ENCODE data around the gene PHKA1. TPM values are rescaled to one million over a fixed set of nuclear protein-coding genes. Genes with fewer than 3 reads are reported as not detected.
"Not testable (repeated sequence)": the region's sequence is repeated elsewhere in the genome, so short reads cannot be mapped to it uniquely, and the experiment has no call there.

PHKA1 gene
- total RNA-seq = 1 to 10 TPM; 3.1 to 9.3 (median 5.9) TPM

DNA sequence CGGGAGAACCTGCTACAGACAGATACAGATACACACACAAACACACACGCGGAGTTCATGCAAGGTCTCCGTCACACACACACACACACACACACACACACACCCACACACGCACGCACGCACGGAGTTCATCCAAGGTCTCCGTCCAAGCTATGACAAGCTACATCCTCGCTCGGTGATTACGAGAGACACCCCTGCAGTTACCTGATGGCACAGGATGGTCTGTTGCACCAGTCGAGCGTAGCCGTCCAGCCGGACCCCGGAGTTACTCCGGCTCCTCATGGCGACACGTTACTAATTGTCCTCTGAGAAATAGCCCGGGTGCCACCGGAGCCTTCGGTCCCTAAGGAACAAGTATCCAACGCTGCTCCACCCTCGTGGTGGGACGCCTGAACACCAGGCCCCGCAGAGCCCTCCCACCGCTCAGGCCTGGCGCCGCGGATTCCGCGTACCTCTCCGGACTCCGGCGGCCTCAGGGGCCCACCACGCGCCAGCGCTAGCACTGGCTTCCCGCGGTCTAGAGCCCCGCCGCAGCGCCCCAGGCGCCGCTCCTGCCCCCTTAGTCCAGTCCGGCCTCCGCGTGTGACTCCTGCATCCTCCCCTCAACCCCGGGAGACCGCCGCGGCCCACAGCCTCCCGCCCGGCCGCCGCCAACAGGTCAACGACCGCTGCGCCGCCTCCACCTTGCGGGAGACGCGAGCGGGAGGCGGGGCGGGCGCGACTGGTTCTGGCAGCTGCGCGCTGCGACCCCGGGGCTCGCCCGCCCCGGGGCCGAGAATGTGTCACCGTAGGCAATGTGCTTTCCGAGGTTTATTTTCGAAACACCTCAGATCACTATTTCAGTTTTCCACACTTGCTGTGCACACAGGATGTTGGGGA, at the start of gene PHKA1:
Gene PHKA1 (minus strand): TSS at position 708 of the 879 bp plus-strand sequence. CDS start 426 bp downstream, at position 282.
- DNase-seq (peak; percentile 24), ATAC-seq (peak; percentile 91 to 92)
- H3K4me3 Mint-ChIP-seq = peak within 1 kb of the TSS; percentile 70
- H3K27me3 Mint-ChIP-seq (ENCODE audit: low read depth) = peaks cover 10% of the 10 kb centered on the region
- not testable (repeated sequence) for H3K36me3 Mint-ChIP-seq (ENCODE audit: insufficient read depth); H3K9me3 Mint-ChIP-seq; H3K4me1 Mint-ChIP-seq (ENCODE audit: low read depth)

DNA sequence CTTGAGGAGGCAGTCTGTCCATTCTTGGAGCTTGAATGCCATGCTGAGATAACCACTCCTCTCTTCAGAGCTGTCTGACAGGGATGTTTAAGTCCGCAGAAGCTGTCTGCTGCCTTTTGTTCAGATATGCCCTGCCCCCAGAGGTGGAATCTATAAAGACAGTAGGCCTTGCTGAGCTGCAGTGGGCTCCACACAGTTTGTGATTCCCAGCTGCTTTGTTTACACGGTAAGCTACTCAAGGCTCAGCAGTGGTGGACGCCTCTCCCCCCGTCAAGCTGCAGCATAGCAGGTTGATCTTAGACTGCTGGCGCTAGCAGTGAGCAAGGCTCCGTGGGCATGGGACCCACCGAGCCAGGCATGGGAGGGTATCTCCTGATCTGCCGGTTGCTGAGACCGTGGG, 46.3 kb upstream of the PHKA1 start:
- not testable (repeated sequence) for H3K4me3 Mint-ChIP-seq; ATAC-seq; H3K4me1 Mint-ChIP-seq (ENCODE audit: low read depth); H3K9me3 Mint-ChIP-seq; H3K27me3 Mint-ChIP-seq (ENCODE audit: low read depth); H3K36me3 Mint-ChIP-seq (ENCODE audit: insufficient read depth); DNase-seq

DNA sequence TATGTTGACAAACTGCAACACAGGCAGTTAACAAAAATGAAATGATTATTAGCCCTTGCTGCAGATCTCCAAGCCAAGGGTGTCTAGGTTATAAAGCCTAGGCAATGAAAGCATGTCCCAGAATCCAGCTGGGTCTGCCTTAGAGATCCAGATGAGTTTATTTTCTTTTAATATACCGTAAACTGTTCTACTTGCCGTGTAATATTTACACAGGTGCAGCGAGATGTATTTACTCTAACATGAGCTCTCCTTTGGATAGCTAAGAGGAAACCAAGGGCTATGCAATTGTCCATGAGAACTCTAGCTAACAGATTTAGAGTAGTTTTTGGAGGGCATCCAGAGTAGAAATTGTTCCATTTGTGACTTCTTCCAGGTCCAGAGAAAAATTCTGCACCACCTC, 34.4 kb upstream of the PHKA1 start:
- ATAC-seq; H3K4me3 Mint-ChIP-seq; H3K36me3 Mint-ChIP-seq (ENCODE audit: insufficient read depth); DNase-seq; H3K4me1 Mint-ChIP-seq (ENCODE audit: low read depth); H3K27me3 Mint-ChIP-seq (ENCODE audit: low read depth); H3K9me3 Mint-ChIP-seq: not testable (repeated sequence)

DNA sequence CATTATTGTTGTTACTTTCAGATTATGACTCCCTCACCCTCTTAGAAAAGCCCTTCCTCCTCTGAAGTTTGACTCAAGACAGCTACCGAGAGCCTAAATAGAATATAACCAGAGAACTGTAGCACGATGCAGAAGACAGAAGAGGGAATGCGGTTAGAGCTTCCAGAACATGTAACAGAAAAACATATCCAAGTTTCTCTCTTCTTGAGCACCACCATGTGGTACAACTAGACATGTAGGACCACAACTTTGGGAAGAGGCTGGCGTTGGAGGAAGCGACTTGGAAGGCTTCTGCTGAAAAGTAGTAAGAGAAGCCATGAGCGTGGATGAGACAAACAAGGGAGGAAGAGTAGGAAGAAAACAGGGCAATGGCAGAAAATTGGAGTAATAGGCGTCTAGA, 31.4 kb upstream of the PHKA1 start:
- not testable (repeated sequence) for H3K9me3 Mint-ChIP-seq; H3K27me3 Mint-ChIP-seq (ENCODE audit: low read depth); ATAC-seq; H3K36me3 Mint-ChIP-seq (ENCODE audit: insufficient read depth); DNase-seq; H3K4me1 Mint-ChIP-seq (ENCODE audit: low read depth); H3K4me3 Mint-ChIP-seq

DNA sequence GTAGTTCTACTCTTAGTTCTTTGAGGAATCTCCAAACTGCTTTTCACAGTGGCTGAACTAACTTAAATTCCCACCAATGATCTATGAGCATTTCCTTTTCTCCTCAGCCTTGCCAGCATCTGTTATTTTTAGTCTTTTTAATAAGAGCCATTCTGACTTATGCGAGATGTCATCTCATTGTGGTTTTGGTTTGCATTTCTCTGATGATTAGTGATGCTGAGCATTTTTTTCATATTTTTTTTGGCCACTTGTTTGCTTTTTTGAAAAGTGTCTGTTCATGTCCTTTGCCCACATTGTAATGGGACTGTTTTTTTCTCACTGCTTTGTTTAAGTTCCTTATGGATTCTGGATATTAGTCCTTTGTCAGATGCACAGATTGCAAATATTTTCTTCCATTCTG, 21.5 kb upstream of the PHKA1 start:
- ATAC-seq (no peak), DNase-seq (no peak)
- H3K9me3 Mint-ChIP-seq = no peaks in the 10 kb centered on the region
- no peak overlapping the region for H3K4me3 Mint-ChIP-seq
- H3K27me3 Mint-ChIP-seq (ENCODE audit: low read depth) = peaks cover 21% of the 10 kb centered on the region
- no peaks in the 10 kb centered on the region for H3K4me1 Mint-ChIP-seq (ENCODE audit: low read depth)
- H3K36me3 Mint-ChIP-seq (ENCODE audit: insufficient read depth) = no peaks in the 10 kb centered on the region

DNA sequence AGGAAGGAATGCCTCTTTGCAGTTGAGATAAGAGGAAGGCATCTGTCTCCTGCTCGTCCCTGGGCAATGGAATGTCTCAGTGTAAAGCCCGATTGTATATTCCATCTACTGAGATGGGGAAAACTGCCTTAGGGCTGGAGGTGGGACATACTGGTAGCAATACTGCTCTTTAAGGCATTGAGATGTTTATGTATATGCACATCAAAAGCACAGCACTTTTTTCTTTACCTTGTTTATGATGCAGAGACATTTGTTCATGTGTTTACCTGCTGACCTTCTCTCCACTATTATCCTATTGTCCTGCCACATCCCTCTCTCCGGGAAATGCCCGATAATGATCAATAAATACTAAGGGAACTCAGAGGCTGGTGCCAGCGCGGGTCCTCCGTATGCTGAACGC, 19.5 kb upstream of the PHKA1 start:
- not testable (repeated sequence) for ATAC-seq
- peaks cover 21% of the 10 kb centered on the region for H3K27me3 Mint-ChIP-seq (ENCODE audit: low read depth)

DNA sequence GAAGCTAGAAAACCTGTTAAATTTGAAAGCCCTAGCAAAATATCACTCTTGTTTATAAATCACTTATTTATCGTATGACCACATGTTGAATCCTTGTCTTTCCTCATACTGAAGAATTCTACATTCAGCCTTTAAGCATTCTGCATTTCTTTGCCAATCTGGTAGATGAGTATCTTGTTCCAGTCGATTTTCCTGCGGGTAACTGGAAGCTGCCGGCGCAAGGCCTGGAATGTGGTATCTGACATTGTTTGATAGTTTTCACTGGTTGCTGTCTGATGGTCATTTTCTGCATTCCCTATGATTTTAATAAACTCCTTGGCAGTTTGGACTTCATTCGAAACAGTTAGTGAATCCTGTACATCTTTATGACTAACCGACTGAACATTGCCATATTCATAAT, 13.7 kb upstream of the PHKA1 start:
- H3K4me1 Mint-ChIP-seq (ENCODE audit: low read depth) = no peaks in the 10 kb centered on the region
- no peaks in the 10 kb centered on the region for H3K9me3 Mint-ChIP-seq
- DNase-seq (no peak), ATAC-seq (no peak)
- no peak overlapping the region for H3K4me3 Mint-ChIP-seq
- peaks cover 11% of the 10 kb centered on the region for H3K27me3 Mint-ChIP-seq (ENCODE audit: low read depth)
- H3K36me3 Mint-ChIP-seq (ENCODE audit: insufficient read depth) = no peaks in the 10 kb centered on the region

More for the DNA sequence above, 19.5 kb upstream of the PHKA1 start:
- not testable (repeated sequence) for H3K4me1 Mint-ChIP-seq (ENCODE audit: low read depth); H3K9me3 Mint-ChIP-seq; DNase-seq; H3K36me3 Mint-ChIP-seq (ENCODE audit: insufficient read depth); H3K4me3 Mint-ChIP-seq

DNA sequence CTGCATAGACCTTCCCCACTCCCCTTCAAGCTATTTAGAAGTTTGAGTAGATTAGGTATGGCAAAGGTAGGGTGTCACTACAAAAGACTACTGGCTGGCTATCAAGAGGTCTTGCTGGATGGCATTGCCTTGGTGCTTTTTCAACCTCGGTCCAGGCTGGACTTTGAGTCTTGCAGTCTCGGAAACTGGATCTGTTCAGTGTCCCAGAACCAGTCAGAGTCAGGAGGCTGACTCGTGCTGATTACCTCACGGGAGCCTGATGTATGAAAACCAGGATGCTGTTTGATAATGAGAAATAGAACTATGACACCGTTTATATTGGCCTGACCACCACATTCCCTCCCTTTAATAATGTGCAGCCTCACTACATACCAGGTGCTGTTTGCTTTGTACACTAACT, 2.7 kb upstream of the PHKA1 start:
- H3K9me3 Mint-ChIP-seq = no peaks in the 10 kb centered on the region

DNA sequence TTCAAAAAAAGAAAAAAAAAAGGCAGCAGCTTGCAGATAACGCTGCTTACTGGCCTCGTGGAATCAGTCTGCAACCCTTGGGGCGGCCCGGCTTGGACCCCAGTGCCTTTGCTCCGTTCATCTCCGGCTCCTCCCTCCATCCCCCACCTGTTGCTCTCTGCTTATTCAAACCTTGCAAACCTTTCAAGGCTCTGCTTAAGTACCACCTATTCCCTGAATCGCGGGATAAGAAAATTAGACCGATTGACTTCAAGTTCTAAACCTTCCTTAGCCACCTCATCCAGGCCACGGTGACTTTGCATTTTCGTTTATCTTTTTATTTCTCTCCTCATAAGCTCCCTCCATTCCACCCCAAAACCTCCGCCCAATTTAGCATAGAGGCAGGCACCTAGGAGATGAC, 1.4 kb upstream of the PHKA1 start:
- ATAC-seq (no peak), DNase-seq (no peak)
- Mint-ChIP-seq H3K4me1 (ENCODE audit: low read depth) (peaks cover 10% of the 10 kb centered on the region), H3K36me3 (ENCODE audit: insufficient read depth) (no peaks in the 10 kb centered on the region), H3K9me3 (no peaks in the 10 kb centered on the region), H3K4me3 (peak overlapping the region; percentile 50), H3K27me3 (ENCODE audit: low read depth) (peaks cover 10% of the 10 kb centered on the region)

More for the DNA sequence above, 2.7 kb upstream of the PHKA1 start:
- Mint-ChIP-seq H3K4me1 (ENCODE audit: low read depth) (peaks cover 10% of the 10 kb centered on the region), H3K27me3 (ENCODE audit: low read depth) (peaks cover 10% of the 10 kb centered on the region), H3K36me3 (ENCODE audit: insufficient read depth) (no peaks in the 10 kb centered on the region), H3K4me3 (no peak overlapping the region)
- no peak for DNase-seq
- ATAC-seq = no peak

DNA sequence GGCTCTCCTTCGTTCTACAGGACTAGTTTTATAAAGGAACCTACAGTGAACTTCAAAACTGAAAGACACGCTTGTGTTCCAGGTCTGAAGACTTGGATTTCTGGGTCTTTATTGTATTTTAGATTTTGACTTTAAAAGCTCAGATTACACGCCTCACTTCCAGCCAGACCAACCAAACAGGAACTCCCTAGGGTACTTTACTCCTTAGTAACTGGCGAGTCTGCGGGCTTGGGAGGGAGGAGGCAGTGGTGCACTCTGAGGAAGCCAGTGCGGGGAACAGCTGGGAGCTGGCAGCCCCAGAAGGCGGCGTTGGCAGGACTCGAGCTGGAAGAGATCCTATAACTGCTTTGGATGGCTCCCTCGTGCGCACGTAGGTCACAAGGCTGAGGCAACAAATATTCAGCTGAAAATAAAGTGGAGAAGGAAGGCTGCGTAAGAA, 391 bp upstream of the PHKA1 start:
- Mint-ChIP-seq H3K4me3 (peak overlapping the region; percentile 68), H3K4me1 (ENCODE audit: low read depth) (peaks cover 10% of the 10 kb centered on the region), H3K36me3 (ENCODE audit: insufficient read depth) (no peaks in the 10 kb centered on the region), H3K9me3 (no peaks in the 10 kb centered on the region), H3K27me3 (ENCODE audit: low read depth) (peaks cover 10% of the 10 kb centered on the region)
- ATAC-seq (peak in 1 of 2 donors; percentile 8), DNase-seq (no peak)

DNA sequence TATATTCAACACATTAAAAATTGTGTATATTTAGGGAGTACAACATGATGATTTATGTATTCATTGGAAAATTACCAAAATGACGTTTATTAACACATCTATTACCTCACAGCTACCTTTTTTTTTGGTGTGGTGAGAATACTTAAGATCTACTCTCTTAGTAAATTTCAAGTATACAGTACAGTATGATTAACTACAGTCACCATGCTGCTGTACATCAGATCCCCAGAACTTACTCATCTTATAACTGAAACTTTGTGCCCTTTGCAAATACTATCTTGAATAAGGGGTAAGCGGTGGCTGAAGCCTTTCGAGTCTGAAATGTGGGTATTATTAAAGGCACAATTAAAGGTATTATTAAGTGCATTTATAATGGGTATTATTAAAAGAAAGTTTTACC, 976 bp downstream of the PHKA1 start:
- peak overlapping the region; percentile 70 for H3K4me3 Mint-ChIP-seq
- peak in 1 of 2 donors; percentile 46 for ATAC-seq
- no peaks in the 10 kb centered on the region for H3K9me3 Mint-ChIP-seq
- DNase-seq = no peak
- peaks cover 10% of the 10 kb centered on the region for H3K27me3 Mint-ChIP-seq (ENCODE audit: low read depth)
- H3K4me1 Mint-ChIP-seq (ENCODE audit: low read depth) = peaks cover 10% of the 10 kb centered on the region
- H3K36me3 Mint-ChIP-seq (ENCODE audit: insufficient read depth) = no peaks in the 10 kb centered on the region

DNA sequence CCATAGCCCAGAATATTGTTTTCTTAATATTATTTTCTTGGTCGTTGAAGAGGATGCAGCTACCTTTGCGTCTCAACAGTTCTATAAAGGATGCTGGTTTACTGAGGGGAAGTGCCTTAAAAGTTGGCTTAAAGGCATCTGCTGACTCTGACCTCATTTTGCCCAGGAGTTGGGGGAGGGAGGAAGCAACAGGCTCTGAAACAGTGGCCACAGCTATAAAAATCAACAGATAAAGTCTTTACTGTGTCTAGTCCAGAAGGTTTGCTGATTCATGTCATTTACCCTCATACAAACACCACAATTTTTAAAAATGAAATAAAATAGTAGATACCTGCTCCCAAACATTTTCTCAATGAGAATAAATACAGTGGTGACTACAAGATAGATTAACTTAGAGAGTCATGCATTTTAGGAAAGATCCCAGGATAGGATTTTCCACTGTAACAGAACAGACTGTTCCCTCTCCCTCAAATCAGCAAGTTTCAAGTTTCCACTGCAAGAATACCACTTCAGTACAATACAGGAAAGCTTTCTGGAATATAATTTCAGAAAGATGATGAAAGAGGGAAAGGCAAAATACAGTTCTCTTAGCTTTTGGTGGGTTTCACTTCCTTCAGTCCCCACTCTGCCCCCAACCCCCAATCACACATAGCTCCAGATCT, 1.9 kb downstream of the PHKA1 start:
- no peaks in the 10 kb centered on the region for H3K36me3 Mint-ChIP-seq (ENCODE audit: insufficient read depth)
- H3K27me3 Mint-ChIP-seq (ENCODE audit: low read depth) = peaks cover 10% of the 10 kb centered on the region
- peaks cover 10% of the 10 kb centered on the region for H3K4me1 Mint-ChIP-seq (ENCODE audit: low read depth)
- ATAC-seq (no peak), DNase-seq (no peak)
- H3K4me3 Mint-ChIP-seq = no peak overlapping the region
- no peaks in the 10 kb centered on the region for H3K9me3 Mint-ChIP-seq

DNA sequence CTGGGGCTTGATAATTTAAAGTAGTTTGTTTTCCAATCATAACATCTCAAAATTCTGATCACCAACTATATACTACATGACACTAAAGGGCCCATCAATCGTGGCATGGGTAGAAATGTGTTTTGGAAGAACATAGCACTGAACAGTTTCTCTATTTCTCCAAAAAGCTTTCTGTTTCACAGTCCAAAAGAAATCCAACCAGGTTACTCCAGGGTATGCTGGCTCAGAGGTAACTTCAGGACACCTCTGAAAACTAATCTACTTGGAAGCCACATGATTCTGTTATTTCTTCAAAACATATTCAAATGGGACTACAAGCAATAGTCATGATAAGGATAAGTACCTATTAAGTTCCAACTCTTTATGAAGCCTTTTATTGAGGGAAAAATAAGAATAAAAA, 8.3 kb downstream of the PHKA1 start:
- Mint-ChIP-seq H3K4me1 (ENCODE audit: low read depth) (no peaks in the 10 kb centered on the region), H3K9me3 (no peaks in the 10 kb centered on the region), H3K4me3 (no peak overlapping the region), H3K36me3 (ENCODE audit: insufficient read depth) (no peaks in the 10 kb centered on the region), H3K27me3 (ENCODE audit: low read depth) (no peaks in the 10 kb centered on the region)
- DNase-seq (no peak), ATAC-seq (no peak)

DNA sequence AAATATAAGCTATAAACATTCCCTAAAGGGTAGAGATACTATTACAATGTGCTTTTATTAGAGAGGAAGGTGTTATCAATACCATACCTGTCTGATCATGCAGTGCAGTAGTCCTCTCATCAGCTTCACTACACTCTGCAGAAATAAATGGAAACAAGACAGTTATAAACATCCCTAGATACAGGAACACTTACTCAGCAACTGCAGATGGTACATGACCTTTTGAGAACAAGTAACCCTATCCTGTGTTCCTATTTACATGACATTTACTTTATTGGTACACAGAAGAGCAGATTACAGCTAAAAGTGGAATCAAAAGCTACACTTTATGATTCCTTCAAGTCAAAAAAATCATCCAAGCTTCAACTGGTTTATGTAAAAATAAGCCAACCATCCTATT, 9.0 kb downstream of the PHKA1 start:
- no peak for ATAC-seq
- no peak for DNase-seq
- Mint-ChIP-seq H3K9me3 (no peaks in the 10 kb centered on the region), H3K4me1 (ENCODE audit: low read depth) (no peaks in the 10 kb centered on the region), H3K27me3 (ENCODE audit: low read depth) (no peaks in the 10 kb centered on the region), H3K4me3 (no peak overlapping the region), H3K36me3 (ENCODE audit: insufficient read depth) (no peaks in the 10 kb centered on the region)

DNA sequence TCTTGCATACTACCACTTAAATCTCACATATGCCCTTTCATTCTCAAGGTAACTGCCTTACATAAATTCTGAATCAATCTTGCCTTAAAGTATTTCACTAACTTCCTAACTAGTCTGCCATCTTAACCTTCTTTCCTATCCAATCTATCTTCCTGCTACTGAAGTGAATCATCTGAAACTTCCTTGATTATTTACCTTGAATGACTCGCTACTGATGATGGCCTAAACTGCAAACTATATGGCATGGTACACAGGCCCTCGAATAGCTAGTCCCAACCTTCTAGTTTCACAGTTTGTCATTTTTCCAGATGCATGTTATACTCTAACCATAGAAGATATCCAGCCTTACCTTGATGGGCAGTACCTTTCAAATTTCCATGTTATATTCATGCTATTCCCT, 19.9 kb downstream of the PHKA1 start:
- Mint-ChIP-seq H3K36me3 (ENCODE audit: insufficient read depth) (peaks cover 2% of the 10 kb centered on the region), H3K9me3 (no peaks in the 10 kb centered on the region), H3K27me3 (ENCODE audit: low read depth) (peaks cover 1% of the 10 kb centered on the region), H3K4me1 (ENCODE audit: low read depth) (no peaks in the 10 kb centered on the region), H3K4me3 (no peak overlapping the region)
- DNase-seq = no peak
- ATAC-seq = no peak
